ENCODE data around the gene RXRG.

DNA sequence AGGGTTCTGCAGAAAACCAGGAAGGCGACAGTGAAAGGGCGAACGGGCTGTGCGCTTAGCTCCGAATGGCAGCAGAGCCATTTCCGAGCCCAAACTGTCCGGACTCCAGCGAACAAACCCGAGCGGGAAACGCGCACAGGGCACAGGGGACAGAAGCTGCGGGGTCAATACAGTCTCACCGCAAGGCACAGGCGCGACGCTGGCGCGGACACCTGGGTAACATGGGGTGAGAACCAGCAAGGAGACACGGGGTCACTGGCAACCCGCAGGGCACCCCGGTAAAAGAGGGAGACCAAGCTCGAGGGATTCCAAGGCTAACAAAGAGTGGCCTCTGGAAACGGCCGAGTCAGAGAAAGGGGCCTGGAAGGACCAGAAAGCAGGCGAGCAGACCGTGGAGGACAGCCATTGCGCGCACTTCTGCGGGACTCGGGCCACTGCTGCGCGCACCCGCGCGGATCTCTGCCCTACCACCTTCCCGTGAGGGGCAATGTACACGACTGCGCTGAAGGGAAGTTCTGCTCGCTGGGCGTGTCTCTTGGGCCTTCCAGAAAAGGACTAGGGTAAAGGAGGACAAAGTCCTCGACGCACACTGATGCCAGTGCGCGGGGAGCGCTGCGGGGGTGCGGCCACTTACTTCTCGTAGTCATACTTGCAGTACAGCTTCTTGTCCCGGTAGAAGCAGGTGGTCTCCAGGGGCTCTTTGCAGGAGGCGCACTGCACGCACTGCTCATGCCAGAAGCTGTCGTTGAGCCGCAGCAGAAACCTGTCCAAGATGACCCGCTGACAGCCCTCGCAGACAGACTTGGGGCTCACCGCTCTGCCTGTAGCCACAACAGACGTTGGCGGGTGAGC, 92.3 kb downstream of the RXRG start:
- TF ChIP-seq, protein P1, sequence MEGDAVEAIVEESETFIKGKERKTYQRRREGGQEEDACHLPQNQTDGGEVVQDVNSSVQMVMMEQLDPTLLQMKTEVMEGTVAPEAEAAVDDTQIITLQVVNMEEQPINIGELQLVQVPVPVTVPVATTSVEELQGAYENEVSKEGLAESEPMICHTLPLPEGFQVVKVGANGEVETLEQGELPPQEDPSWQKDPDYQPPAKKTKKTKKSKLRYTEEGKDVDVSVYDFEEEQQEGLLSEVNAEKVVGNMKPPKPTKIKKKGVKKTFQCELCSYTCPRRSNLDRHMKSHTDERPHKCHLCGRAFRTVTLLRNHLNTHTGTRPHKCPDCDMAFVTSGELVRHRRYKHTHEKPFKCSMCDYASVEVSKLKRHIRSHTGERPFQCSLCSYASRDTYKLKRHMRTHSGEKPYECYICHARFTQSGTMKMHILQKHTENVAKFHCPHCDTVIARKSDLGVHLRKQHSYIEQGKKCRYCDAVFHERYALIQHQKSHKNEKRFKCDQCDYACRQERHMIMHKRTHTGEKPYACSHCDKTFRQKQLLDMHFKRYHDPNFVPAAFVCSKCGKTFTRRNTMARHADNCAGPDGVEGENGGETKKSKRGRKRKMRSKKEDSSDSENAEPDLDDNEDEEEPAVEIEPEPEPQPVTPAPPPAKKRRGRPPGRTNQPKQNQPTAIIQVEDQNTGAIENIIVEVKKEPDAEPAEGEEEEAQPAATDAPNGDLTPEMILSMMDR (IDR thresholded peaks at IDR 0.05): no peak
- no peak for TF ChIP-seq POLR2A (IDR thresholded peaks at IDR 0.05)

Data from right lobe of liver (tissue), 4 donors.